ENCODE data around the gene COL6A6.

COL6A6 gene

GRCh38 chr3:130516645-130517512, at the start of gene COL6A6:
Gene COL6A6, plus strand, starts transcription at chr3:130517177. Its CDS starts 43,188 bp downstream, at chr3:130560365.
- DNase-seq (ENCODE audit: low read depth in 2 of 2): no peak

GRCh38 chr3:130468311-130468710, 48.7 kb upstream of the COL6A6 start:
- no peak for DNase-seq (ENCODE audit: low read depth in 2 of 2)

- DNase-seq (ENCODE audit: low read depth in 2 of 2): no peak
These were observed 46.9 kb upstream of the COL6A6 start for GRCh38 chr3:130470126-130470525.

GRCh38 chr3:130473416-130473815, 43.6 kb upstream of the COL6A6 start:
- DNase-seq (ENCODE audit: low read depth in 2 of 2): no peak

- DNase-seq (ENCODE audit: low read depth in 2 of 2): no peak
These were observed 36.2 kb upstream of the COL6A6 start for GRCh38 chr3:130480736-130481135.

GRCh38 chr3:130488288-130488687, 28.7 kb upstream of the COL6A6 start:
- no peak for DNase-seq (ENCODE audit: low read depth in 2 of 2)

- no peak for DNase-seq (ENCODE audit: low read depth in 2 of 2)
These were observed 28.1 kb upstream of the COL6A6 start for GRCh38 chr3:130488769-130489450.

GRCh38 chr3:130490241-130490640, 26.7 kb upstream of the COL6A6 start:
- no peak for DNase-seq (ENCODE audit: low read depth in 2 of 2)

- DNase-seq (ENCODE audit: low read depth in 2 of 2): no peak
These were observed 25.5 kb upstream of the COL6A6 start for GRCh38 chr3:130491431-130491830.

- DNase-seq (ENCODE audit: low read depth in 2 of 2): no peak
These were observed 12.3 kb upstream of the COL6A6 start for GRCh38 chr3:130504701-130505100.

- DNase-seq (ENCODE audit: low read depth in 2 of 2): no peak
These were observed 10.9 kb upstream of the COL6A6 start for GRCh38 chr3:130506031-130506430.

- no peak for DNase-seq (ENCODE audit: low read depth in 2 of 2)
These were observed 9.2 kb upstream of the COL6A6 start for GRCh38 chr3:130507746-130508145.

- no peak for DNase-seq (ENCODE audit: low read depth in 2 of 2)
These were observed 8.0 kb upstream of the COL6A6 start for GRCh38 chr3:130509008-130509407.

- DNase-seq (ENCODE audit: low read depth in 2 of 2): no peak
These were observed 2.3 kb upstream of the COL6A6 start for GRCh38 chr3:130514681-130515080.

GRCh38 chr3:130515755-130516154, 1.2 kb upstream of the COL6A6 start:
- DNase-seq (ENCODE audit: low read depth in 2 of 2): no peak

- no peak for DNase-seq (ENCODE audit: low read depth in 2 of 2)
These were observed 625 bp downstream of the COL6A6 start for GRCh38 chr3:130517602-130518001.

GRCh38 chr3:130519754-130520153, 2.8 kb downstream of the COL6A6 start:
- no peak for DNase-seq (ENCODE audit: low read depth in 2 of 2)

GRCh38 chr3:130522399-130522798, 5.4 kb downstream of the COL6A6 start:
- no peak for DNase-seq (ENCODE audit: low read depth in 2 of 2)

GRCh38 chr3:130527426-130527825, 10.4 kb downstream of the COL6A6 start:
- no peak for DNase-seq (ENCODE audit: low read depth in 2 of 2)

GRCh38 chr3:130528120-130528519, 11.1 kb downstream of the COL6A6 start:
- DNase-seq (ENCODE audit: low read depth in 2 of 2): no peak

GRCh38 chr3:130529486-130530215, 12.7 kb downstream of the COL6A6 start:
- no peak for DNase-seq (ENCODE audit: low read depth in 2 of 2)

GRCh38 chr3:130533247-130533646, 16.3 kb downstream of the COL6A6 start:
- no peak for DNase-seq (ENCODE audit: low read depth in 2 of 2)
